NCI-H2196 treated with DMSO at 0.1 percent for 48 hours (cell line): Measurements from ENCODE around the gene MYOCOS.
"Not testable (repeated sequence)": the region's sequence is repeated elsewhere in the genome, so short reads cannot be mapped to it uniquely, and the experiment has no call there.

Source experiments
- DNase-seq: peaks from one replicate; lab custom pipeline; 2025; ENCODE audit not compliant: unreplicated experiment; lab: John Stamatoyannopoulos, UW

Gene MYOCOS

GRCh38 chr1:171656206-171656605 lies 34.2 kb downstream of the MYOCOS start:
- not testable (repeated sequence) for DNase-seq

GRCh38 chr1:171661076-171661650 lies 39.1 kb downstream of the MYOCOS start:
- DNase-seq = no peak

- DNase-seq = no peak
Observed at GRCh38 chr1:171663036-171663853, 41.2 kb downstream of the MYOCOS start.

- no peak for DNase-seq
Observed at GRCh38 chr1:171663854-171664575, 42.0 kb downstream of the MYOCOS start.

- no peak for DNase-seq
Observed at GRCh38 chr1:171664976-171665375, 42.9 kb downstream of the MYOCOS start.

GRCh38 chr1:171666114-171666769 lies 44.2 kb downstream of the MYOCOS start:
- DNase-seq = no peak

- DNase-seq = no peak
Observed at GRCh38 chr1:171668372-171668771, 46.3 kb downstream of the MYOCOS start.

- no peak for DNase-seq
Observed at GRCh38 chr1:171670739-171671138, 48.7 kb downstream of the MYOCOS start.

- no peak for DNase-seq
Observed at GRCh38 chr1:171674431-171675405, 52.7 kb downstream of the MYOCOS start.
